Osteoblast (primary cell): Measurements from ENCODE around the gene GLI3. TPM values are rescaled to one million over a fixed set of nuclear protein-coding genes. Genes with fewer than 3 reads are reported as not detected.

Source experiments
- DNase-seq: peaks from one replicate; pipeline ENCODE4 v3.0.0; 2011; ENCODE audit warnings: low spot score, mixed read lengths; ENCODE audit not compliant: insufficient read length; ENCODE audit errors: missing footprints
- H2AFZ ChIP-seq: 2 replicates; pipeline ENCODE4 v1.6.0; 2011; ENCODE audit warnings: mild to moderate bottlenecking, low read length
- H3K27ac ChIP-seq: 2 replicates; pipeline ENCODE4 v1.5.1; 2011; ENCODE audit warnings: mild to moderate bottlenecking, low read depth, low read length, moderate library complexity
- H3K27me3 ChIP-seq: 2 replicates; pipeline ENCODE4 v1.6.0; 2012; ENCODE audit warnings: mild to moderate bottlenecking, control low read depth, inconsistent platforms, low read length, moderate library complexity; ENCODE audit not compliant: insufficient read depth
- H3K36me3 ChIP-seq: 2 replicates; pipeline ENCODE4 v1.5.1; 2011; ENCODE audit warnings: mild to moderate bottlenecking, low read length, control low read depth, moderate library complexity; ENCODE audit not compliant: insufficient read depth
- H3K4me1 ChIP-seq: 2 replicates; pipeline ENCODE4 v1.5.1; 2011; ENCODE audit warnings: mild to moderate bottlenecking, low read length, control low read depth, moderate library complexity; ENCODE audit not compliant: insufficient read depth
- H3K4me2 ChIP-seq: 2 replicates; pipeline ENCODE4 v1.6.0; 2011; ENCODE audit warnings: mild to moderate bottlenecking, low read length; ENCODE audit not compliant: insufficient read depth
- H3K4me3 ChIP-seq: fragments of 200-600 bp; sonication (generic); 3 replicates; pipeline ENCODE4 v1.5.1; 2012; ENCODE audit warnings: mild to moderate bottlenecking, low read length, inconsistent platforms; ENCODE audit not compliant: insufficient read depth
- H3K79me2 ChIP-seq: 2 replicates; pipeline ENCODE4 v1.6.0; 2012; ENCODE audit warnings: mild to moderate bottlenecking, low read length, control low read depth, inconsistent platforms; ENCODE audit not compliant: insufficient read depth
- H3K9me3 ChIP-seq: 2 replicates; pipeline ENCODE4 v1.5.1; 2011; ENCODE audit warnings: low read depth, low read length, control low read depth
- H4K20me1 ChIP-seq: 2 replicates; pipeline ENCODE4 v1.6.0; 2012; ENCODE audit warnings: mild to moderate bottlenecking, low read length, control low read depth; ENCODE audit not compliant: insufficient read depth
- total RNA-seq: library from RNA; depleted of rRNA; stranded (reverse); fragments of >200 nt; gene quantifications from 2 replicates; pipeline ENCODE4 v1.2.3, GENCODE V29; 2012
- TF ChIP-seq, protein P1 (sequence below): IDR thresholded peaks from 2 replicates; pipeline ENCODE4 v1.5.1; 2011; ENCODE audit warnings: mild to moderate bottlenecking, low read depth, low read length, moderate library complexity; ENCODE audit errors: extremely low read depth

Gene GLI3
- total RNA-seq, 1 donor, result 11.9 TPM

GRCh38 chr7:42024537-42024936 is 212.5 kb downstream of the GLI3 start:
- Histone ChIP-seq H3K27me3 (no peaks in the 10 kb centered on the region), H2AFZ (no peak overlapping the region), H3K9me3 (no peaks in the 10 kb centered on the region), H4K20me1 (no peaks in the 10 kb centered on the region), H3K27ac (no peak overlapping the region), H3K4me1 (no peaks in the 10 kb centered on the region), H3K79me2 (no peaks in the 10 kb centered on the region), H3K4me3 (no peak overlapping the region), H3K36me3 (peaks cover 26% of the 10 kb centered on the region), H3K4me2 (no peak overlapping the region)
- TF ChIP-seq, protein P1, sequence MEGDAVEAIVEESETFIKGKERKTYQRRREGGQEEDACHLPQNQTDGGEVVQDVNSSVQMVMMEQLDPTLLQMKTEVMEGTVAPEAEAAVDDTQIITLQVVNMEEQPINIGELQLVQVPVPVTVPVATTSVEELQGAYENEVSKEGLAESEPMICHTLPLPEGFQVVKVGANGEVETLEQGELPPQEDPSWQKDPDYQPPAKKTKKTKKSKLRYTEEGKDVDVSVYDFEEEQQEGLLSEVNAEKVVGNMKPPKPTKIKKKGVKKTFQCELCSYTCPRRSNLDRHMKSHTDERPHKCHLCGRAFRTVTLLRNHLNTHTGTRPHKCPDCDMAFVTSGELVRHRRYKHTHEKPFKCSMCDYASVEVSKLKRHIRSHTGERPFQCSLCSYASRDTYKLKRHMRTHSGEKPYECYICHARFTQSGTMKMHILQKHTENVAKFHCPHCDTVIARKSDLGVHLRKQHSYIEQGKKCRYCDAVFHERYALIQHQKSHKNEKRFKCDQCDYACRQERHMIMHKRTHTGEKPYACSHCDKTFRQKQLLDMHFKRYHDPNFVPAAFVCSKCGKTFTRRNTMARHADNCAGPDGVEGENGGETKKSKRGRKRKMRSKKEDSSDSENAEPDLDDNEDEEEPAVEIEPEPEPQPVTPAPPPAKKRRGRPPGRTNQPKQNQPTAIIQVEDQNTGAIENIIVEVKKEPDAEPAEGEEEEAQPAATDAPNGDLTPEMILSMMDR, result no peak
- no peak for DNase-seq

GRCh38 chr7:42023262-42023661 is 213.7 kb downstream of the GLI3 start:
- no peak overlapping the region for H3K27ac ChIP-seq
- no peaks in the 10 kb centered on the region for H3K9me3 ChIP-seq
- no peaks in the 10 kb centered on the region for H3K4me1 ChIP-seq
- peaks cover 26% of the 10 kb centered on the region for H3K36me3 ChIP-seq
- H4K20me1 ChIP-seq, result no peaks in the 10 kb centered on the region
- TF ChIP-seq, protein P1, result no peak
- no peak overlapping the region for H3K4me3 ChIP-seq
- no peak for DNase-seq
- no peak overlapping the region for H2AFZ ChIP-seq
- no peak overlapping the region for H3K4me2 ChIP-seq
- no peaks in the 10 kb centered on the region for H3K79me2 ChIP-seq
- H3K27me3 ChIP-seq, result no peaks in the 10 kb centered on the region

DNA sequence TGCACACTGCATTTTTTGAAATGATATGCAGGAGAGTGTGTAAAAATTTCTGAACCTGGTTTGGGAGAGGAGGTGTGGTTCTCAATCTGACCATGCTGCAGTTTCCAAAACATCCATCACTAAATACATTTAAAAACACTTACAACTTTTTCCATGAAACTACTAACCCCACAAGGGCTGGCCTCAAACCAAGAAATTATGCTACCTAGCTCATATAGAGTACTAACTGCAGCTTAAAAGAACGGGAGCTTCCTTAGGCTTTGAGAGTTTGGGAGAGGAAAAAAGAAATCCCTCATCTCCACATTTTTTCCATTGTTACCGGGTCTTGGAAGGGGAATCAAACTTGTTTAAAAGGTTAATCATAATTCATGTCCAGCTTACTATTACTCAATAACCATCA is 214.2 kb downstream of the GLI3 start:
- Histone ChIP-seq H3K4me2 (no peak overlapping the region), H2AFZ (no peak overlapping the region), H3K36me3 (peaks cover 26% of the 10 kb centered on the region), H3K27ac (no peak overlapping the region), H4K20me1 (no peaks in the 10 kb centered on the region), H3K9me3 (no peaks in the 10 kb centered on the region), H3K4me3 (no peak overlapping the region), H3K27me3 (no peaks in the 10 kb centered on the region), H3K4me1 (no peaks in the 10 kb centered on the region), H3K79me2 (no peaks in the 10 kb centered on the region)
- TF ChIP-seq, protein P1, result no peak
- DNase-seq, result no peak

- TF ChIP-seq, protein P1, result no peak
- peaks cover 26% of the 10 kb centered on the region for H3K36me3 ChIP-seq
- no peak overlapping the region for H3K27ac ChIP-seq
- H3K9me3 ChIP-seq, result no peaks in the 10 kb centered on the region
- no peak overlapping the region for H3K4me2 ChIP-seq
- H3K79me2 ChIP-seq, result no peaks in the 10 kb centered on the region
- H3K27me3 ChIP-seq, result no peaks in the 10 kb centered on the region
- no peak overlapping the region for H2AFZ ChIP-seq
- no peak for DNase-seq
- H3K4me1 ChIP-seq, result no peaks in the 10 kb centered on the region
- no peaks in the 10 kb centered on the region for H4K20me1 ChIP-seq
- H3K4me3 ChIP-seq, result no peak overlapping the region
Measured at GRCh38 chr7:42022056-42022455, 215.0 kb downstream of the GLI3 start.
